Right atrium auricular region (tissue), 2 donors: ENCODE results near the gene CCM2. TPM values are rescaled to one million over a fixed set of nuclear protein-coding genes. Genes with fewer than 3 reads are reported as not detected.

ENCODE experiments used
- DNase-seq: peaks from one replicate; pipeline ENCODE4 v3.0.0-alpha.2; 2019; ENCODE audit warnings: low spot score
- H3K27ac ChIP-seq, 2 donors: fragments of 200-600 bp; sonication (generic); 1 replicate in 1 of 2; 2 replicates in 1 of 2; pipeline ENCODE4 v1.5.1; 2016 to 2019
- H3K27me3 ChIP-seq, 2 donors: fragments of 200-600 bp; sonication (generic); one replicate each; pipeline versions ENCODE4 v1.5.1 to v1.6.0; 2017 to 2019
- H3K36me3 ChIP-seq: fragments of 200-600 bp; sonication (generic); one replicate; pipeline ENCODE4 v1.5.1; 2016
- H3K4me1 ChIP-seq, 2 donors: fragments of 200-600 bp; sonication (generic); one replicate each; pipeline versions ENCODE4 v1.5.1 to v1.6.0; 2017 to 2019
- H3K4me3 ChIP-seq, 2 donors: fragments of 200-600 bp; sonication (generic); 1 replicate in 1 of 2; 2 replicates in 1 of 2; pipeline ENCODE4 v1.5.1; 2017 to 2019; ENCODE audit warnings: mild to moderate bottlenecking in 1 of 2, moderate library complexity in 1 of 2
- H3K9me3 ChIP-seq, 2 donors: fragments of 200-600 bp; sonication (generic); one replicate each; pipeline ENCODE4 v1.5.1; 2019
- CTCF ChIP-seq, 2 donors: fragments of 200-600 bp; sonication (generic); IDR thresholded peaks; one replicate each; pipeline ENCODE4 v1.5.1; 2019; ENCODE audit warnings: antibody characterized with exemption in 2 of 2
- total RNA-seq, 2 donors: library from RNA; depleted of rRNA; stranded (reverse); fragments of >200 nt; gene quantifications; one replicate each; pipeline ENCODE4 v1.1.0, GENCODE V29; 2016

Gene CCM2
- total RNA-seq, 2 donors from 2014 or later = 26.5 to 34.0 TPM

GRCh38 chr7:45069444-45070253 is 69.6 kb downstream of the CCM2 start:
- H3K36me3 ChIP-seq = peaks cover 71% of the 10 kb centered on the region

GRCh38 chr7:45070254-45070642 is 70.2 kb downstream of the CCM2 start:
- H3K36me3 ChIP-seq = peaks cover 72% of the 10 kb centered on the region

More at GRCh38 chr7:45069444-45070253, 69.6 kb downstream of the CCM2 start:
- DNase-seq = no peak
- no peak for TF ChIP-seq CTCF (IDR thresholded peaks at IDR 0.05)
- no peaks in the 10 kb centered on the region for H3K4me1 ChIP-seq
- no peak overlapping the region for H3K4me3 ChIP-seq
- H3K27ac ChIP-seq = no peak overlapping the region
- no peaks in the 10 kb centered on the region for H3K27me3 ChIP-seq
- no peaks in the 10 kb centered on the region for H3K9me3 ChIP-seq

GRCh38 chr7:45071528-45071927 is 71.5 kb downstream of the CCM2 start:
- H3K9me3 ChIP-seq = no peaks in the 10 kb centered on the region
- no peak for TF ChIP-seq CTCF (IDR thresholded peaks at IDR 0.05)
- peaks cover 82% of the 10 kb centered on the region for H3K36me3 ChIP-seq
- no peak overlapping the region for H3K4me3 ChIP-seq
- H3K27me3 ChIP-seq = no peaks in the 10 kb centered on the region
- no peaks in the 10 kb centered on the region for H3K4me1 ChIP-seq
- no peak for DNase-seq
- H3K27ac ChIP-seq = no peak overlapping the region

More at GRCh38 chr7:45070254-45070642, 70.2 kb downstream of the CCM2 start:
- DNase-seq = no peak
- no peaks in the 10 kb centered on the region for H3K9me3 ChIP-seq
- H3K27me3 ChIP-seq = no peaks in the 10 kb centered on the region
- H3K27ac ChIP-seq = no peak overlapping the region
- no peak overlapping the region for H3K4me3 ChIP-seq
- no peak for TF ChIP-seq CTCF (IDR thresholded peaks at IDR 0.05)
- H3K4me1 ChIP-seq = no peaks in the 10 kb centered on the region

GRCh38 chr7:45072131-45073030 is 72.4 kb downstream of the CCM2 start:
- Histone ChIP-seq H3K9me3 (no peaks in the 10 kb centered on the region), H3K4me3 (no peak overlapping the region), H3K27ac (no peak overlapping the region), H3K4me1 (no peaks in the 10 kb centered on the region), H3K36me3 (peaks cover 88% of the 10 kb centered on the region), H3K27me3 (no peaks in the 10 kb centered on the region)
- no peak for TF ChIP-seq CTCF (IDR thresholded peaks at IDR 0.05)
- no peak for DNase-seq

GRCh38 chr7:45073031-45073785 is 73.2 kb downstream of the CCM2 start:
- no peak for DNase-seq
- Histone ChIP-seq H3K4me1 (no peaks in the 10 kb centered on the region), H3K27me3 (no peaks in the 10 kb centered on the region), H3K4me3 (no peak overlapping the region), H3K9me3 (no peaks in the 10 kb centered on the region), H3K27ac (no peak overlapping the region), H3K36me3 (peaks cover 87% of the 10 kb centered on the region)
- TF ChIP-seq CTCF (IDR thresholded peaks at IDR 0.05) = no peak
